Ishikawa (cell line): ENCODE measurements around the gene GRIK1.

Source experiments
- CEBPB ChIP-seq: IDR thresholded peaks from 2 replicates; pipeline ENCODE4 v1.6.1; 2012
- CREB1 ChIP-seq: IDR thresholded peaks from 2 replicates; pipeline ENCODE4 v1.6.1; 2012; ENCODE audit warnings: low read depth
- EGR1 ChIP-seq: IDR thresholded peaks from 2 replicates; pipeline ENCODE4 v1.6.1; 2012
- EP300 ChIP-seq: IDR thresholded peaks from 2 replicates; pipeline ENCODE4 v1.6.1; 2012; ENCODE audit warnings: borderline replicate concordance
- FOXM1 ChIP-seq: IDR thresholded peaks from 2 replicates; pipeline ENCODE4 v1.6.1; 2012; ENCODE audit warnings: low read depth, borderline replicate concordance
- NFIC ChIP-seq: IDR thresholded peaks from 2 replicates; pipeline ENCODE4 v1.6.1; 2012
- RAD21 ChIP-seq: IDR thresholded peaks from 2 replicates; pipeline ENCODE4 v1.6.1; 2012; ENCODE audit warnings: low read depth
- TAF1 ChIP-seq: IDR thresholded peaks from 2 replicates; pipeline ENCODE4 v1.6.1; 2012; ENCODE audit warnings: low read depth, mild to moderate bottlenecking
- TEAD4 ChIP-seq: IDR thresholded peaks from 2 replicates; pipeline ENCODE4 v1.6.1; 2012
- ZBTB7A ChIP-seq: IDR thresholded peaks from 2 replicates; pipeline ENCODE4 v1.6.1; 2012; ENCODE audit warnings: low read depth
- TF ChIP-seq, protein P1 (sequence below): IDR thresholded peaks from 2 replicates; pipeline ENCODE4 v1.6.1; 2012
- TF ChIP-seq, protein P2 (sequence below): IDR thresholded peaks from 2 replicates; pipeline ENCODE4 v1.6.1; 2012

DNA sequence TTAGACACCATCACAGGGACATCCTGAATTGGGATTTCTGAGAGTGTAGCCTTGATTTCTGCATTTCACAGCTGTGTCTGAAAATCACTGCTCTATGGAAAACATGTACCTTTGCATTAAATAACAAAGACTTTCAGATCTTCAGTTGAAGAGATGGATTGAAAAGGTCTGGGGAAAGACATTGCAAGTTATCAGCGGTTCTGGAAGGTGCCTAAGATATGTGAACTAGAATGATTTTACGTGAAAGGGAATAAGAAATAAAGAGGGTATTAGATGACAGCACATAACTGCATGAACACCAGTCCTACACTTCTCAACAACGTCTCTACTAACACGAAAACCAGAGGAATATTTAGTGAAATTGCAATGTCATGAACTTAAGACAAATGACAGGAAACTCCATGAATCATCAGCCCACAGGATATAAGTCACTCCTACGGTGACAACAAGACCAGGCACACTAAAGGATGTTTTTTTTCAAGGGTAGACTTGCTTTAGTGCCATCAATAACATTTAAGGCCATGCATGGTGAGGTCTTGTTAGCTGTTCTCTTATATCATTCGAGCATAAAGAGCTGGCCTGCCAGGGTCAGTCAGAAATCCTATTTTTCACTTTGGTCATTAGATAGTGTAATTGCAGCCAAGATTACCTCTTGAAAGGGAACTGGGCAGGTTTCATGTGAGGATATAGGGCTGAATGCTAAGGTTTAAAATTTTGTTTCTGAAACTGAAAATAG is 283.1 kb downstream of the GRIK1 start:
- no peak for TF ChIP-seq ZBTB7A
- TF ChIP-seq FOXM1 = no peak
- TF ChIP-seq, protein P1, sequence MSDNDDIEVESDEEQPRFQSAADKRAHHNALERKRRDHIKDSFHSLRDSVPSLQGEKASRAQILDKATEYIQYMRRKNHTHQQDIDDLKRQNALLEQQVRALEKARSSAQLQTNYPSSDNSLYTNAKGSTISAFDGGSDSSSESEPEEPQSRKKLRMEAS = no peak
- no peak for TF ChIP-seq NFIC
- no peak for TF ChIP-seq EP300
- no peak for TF ChIP-seq CREB1
- no peak for TF ChIP-seq CEBPB
- TF ChIP-seq TEAD4 = no peak
- TF ChIP-seq, protein P2, sequence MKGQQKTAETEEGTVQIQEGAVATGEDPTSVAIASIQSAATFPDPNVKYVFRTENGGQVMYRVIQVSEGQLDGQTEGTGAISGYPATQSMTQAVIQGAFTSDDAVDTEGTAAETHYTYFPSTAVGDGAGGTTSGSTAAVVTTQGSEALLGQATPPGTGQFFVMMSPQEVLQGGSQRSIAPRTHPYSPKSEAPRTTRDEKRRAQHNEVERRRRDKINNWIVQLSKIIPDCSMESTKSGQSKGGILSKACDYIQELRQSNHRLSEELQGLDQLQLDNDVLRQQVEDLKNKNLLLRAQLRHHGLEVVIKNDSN = no peak
- TF ChIP-seq TAF1 = no peak
- no peak for TF ChIP-seq RAD21
- no peak for TF ChIP-seq EGR1
